GM12865 (cell line): ENCODE data around the gene KRTAP9-1.
"Not testable (repeated sequence)": the region's sequence is repeated elsewhere in the genome, so short reads cannot be mapped to it uniquely, and the experiment has no call there.

Experiments
- DNase-seq: peaks from one replicate; pipeline ENCODE4 v3.0.0; 2010; ENCODE audit warnings: low read depth
- H3K4me3 ChIP-seq: 2 replicates; pipeline ENCODE4 v1.5.1; 2011; ENCODE audit warnings: mild to moderate bottlenecking, low read depth, low read length, control low read depth
- TF ChIP-seq, protein P1 (sequence below): IDR thresholded peaks from 2 replicates; pipeline ENCODE4 v1.5.1; 2011; ENCODE audit warnings: low read length, control low read depth, low read depth, inconsistent platforms; ENCODE audit not compliant: insufficient read depth; ENCODE audit errors: missing control alignments

The KRTAP9-1 gene

DNA sequence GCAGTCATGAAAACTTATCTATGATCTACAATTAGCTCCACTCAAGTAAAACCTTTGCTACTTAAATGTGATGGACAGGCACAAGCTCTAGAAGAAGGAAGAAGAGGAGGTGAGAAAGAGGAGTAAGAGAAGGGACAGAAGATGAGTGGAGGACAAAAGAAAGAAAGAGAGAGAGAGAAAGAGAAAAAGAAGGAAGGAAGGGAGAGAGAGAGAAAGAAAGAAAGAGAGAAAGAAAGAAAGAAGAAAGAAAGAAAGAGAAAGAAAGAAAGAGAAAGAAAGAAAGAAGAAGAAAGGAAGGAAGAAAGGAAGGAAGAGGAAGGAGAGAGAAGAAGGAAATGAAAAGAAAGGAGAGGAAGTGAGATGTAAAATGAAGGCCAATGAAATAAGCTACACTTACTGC lies 40.4 kb downstream of the KRTAP9-1 start:
- H3K4me3 ChIP-seq: no peak overlapping the region
- no peak for DNase-seq
- TF ChIP-seq, protein P1, sequence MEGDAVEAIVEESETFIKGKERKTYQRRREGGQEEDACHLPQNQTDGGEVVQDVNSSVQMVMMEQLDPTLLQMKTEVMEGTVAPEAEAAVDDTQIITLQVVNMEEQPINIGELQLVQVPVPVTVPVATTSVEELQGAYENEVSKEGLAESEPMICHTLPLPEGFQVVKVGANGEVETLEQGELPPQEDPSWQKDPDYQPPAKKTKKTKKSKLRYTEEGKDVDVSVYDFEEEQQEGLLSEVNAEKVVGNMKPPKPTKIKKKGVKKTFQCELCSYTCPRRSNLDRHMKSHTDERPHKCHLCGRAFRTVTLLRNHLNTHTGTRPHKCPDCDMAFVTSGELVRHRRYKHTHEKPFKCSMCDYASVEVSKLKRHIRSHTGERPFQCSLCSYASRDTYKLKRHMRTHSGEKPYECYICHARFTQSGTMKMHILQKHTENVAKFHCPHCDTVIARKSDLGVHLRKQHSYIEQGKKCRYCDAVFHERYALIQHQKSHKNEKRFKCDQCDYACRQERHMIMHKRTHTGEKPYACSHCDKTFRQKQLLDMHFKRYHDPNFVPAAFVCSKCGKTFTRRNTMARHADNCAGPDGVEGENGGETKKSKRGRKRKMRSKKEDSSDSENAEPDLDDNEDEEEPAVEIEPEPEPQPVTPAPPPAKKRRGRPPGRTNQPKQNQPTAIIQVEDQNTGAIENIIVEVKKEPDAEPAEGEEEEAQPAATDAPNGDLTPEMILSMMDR: no peak

DNA sequence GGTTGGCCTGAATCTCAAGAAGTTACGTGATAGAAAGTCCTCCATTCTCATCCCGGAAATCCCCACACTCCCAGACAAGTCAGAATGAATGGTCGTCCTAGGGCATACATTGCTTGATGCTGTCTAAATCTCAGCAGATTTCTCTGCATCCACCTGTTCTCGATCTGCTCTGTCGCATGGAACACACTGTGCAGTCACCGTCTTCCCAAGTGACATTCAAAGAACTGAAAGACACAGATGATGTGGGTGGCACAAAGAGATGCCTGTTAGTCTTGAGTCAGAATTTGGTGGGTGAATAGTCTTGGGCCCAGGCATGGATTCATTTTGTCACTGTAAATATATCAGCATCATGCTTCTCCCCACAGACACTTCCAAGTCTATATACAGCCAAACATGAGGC lies 42.0 kb downstream of the KRTAP9-1 start:
- no peak for DNase-seq
- no peak overlapping the region for H3K4me3 ChIP-seq
- TF ChIP-seq, protein P1: no peak

DNA sequence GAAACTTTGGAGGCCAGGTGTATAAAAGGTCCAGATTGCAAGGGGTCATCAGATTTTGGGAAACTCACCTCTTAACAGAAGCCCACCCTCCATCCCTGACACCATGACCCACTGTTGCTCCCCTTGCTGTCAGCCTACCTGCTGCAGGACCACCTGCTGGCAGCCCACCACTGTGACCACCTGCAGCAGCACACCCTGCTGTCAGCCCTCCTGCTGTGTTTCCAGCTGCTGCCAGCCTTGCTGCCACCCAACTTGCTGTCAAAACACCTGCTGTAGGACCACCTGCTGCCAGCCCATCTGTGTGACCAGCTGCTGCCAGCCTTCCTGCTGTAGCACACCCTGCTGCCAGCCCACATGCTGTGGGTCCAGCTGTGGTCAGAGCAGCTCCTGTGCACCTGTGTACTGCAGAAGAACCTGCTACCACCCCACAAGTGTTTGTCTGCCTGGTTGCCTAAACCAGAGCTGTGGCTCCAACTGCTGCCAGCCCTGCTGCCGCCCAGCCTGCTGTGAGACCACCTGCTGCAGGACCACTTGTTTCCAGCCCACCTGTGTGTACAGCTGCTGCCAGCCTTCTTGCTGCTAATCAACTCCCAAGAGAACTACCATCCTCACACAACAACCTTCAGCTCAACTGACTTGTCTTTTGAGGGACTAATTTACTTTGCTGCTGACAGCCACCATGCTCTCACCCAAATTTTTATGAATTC lies 42.9 kb downstream of the KRTAP9-1 start, which contains the start of gene KRTAP9-3:
Gene KRTAP9-3, plus strand, starts transcription at position 51 of the 707 bp plus-strand sequence. Its CDS starts 53 bp downstream, at position 104.
- DNase-seq: not testable (repeated sequence)

DNA sequence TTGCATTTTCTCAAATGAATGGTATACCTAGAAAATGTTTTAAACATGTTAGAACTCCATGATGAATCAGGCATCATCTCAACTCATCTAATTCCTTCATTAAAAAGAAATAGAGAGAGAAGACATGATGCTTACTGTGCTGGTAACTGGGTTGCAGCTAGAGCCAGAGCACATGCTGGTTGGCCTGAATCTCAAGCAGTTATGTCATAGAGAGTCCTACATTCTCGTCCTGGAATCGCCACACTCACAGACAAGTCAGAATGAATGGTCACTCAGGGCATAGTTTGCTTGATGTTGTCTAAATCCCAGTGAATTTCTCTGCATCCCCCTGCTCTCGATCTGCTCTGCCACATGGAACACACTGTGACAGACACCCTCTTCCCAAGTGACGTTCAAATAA lies 47.4 kb downstream of the KRTAP9-1 start:
- not testable (repeated sequence) for DNase-seq, H3K4me3 ChIP-seq

More for the DNA sequence above, 42.9 kb downstream of the KRTAP9-1 start, which contains the start of gene KRTAP9-3:
- not testable (repeated sequence) for H3K4me3 ChIP-seq

DNA sequence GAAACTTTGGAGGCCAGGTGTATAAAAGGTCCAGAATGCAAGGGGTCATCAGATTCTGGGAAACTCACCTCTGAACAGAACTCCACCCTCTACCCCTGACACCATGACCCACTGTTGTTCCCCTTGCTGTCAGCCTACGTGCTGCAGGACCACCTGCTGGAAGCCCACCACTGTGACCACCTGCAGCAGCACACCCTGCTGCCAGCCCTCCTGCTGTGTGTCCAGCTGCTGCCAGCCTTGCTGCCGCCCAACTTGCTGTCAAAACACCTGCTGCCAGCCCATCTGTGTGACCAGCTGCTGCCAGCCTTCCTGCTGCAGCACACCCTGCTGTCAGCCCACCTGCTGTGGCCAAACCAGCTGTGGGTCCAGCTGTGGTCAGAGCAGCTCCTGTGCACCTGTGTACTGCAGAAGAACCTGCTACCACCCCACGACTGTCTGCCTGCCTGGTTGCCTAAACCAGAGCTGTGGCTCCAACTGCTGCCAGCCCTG lies 48.3 kb downstream of the KRTAP9-1 start, which contains the start of gene KRTAP9-8:
Gene KRTAP9-8, plus strand, starts transcription at position 51 of the 489 bp plus-strand sequence. Its CDS starts 53 bp downstream, at position 104.
- DNase-seq, H3K4me3 ChIP-seq: not testable (repeated sequence)
